HepG2 (cell line): Measurements from ENCODE around the gene PIP5KL1. TPM values are rescaled to one million over a fixed set of nuclear protein-coding genes. Genes with fewer than 3 reads are reported as not detected.
A peak's percentile ranks its signal among the peaks of the same experiment; 100 is the strongest.

Source experiments
- ARNT2 ChIP-seq: sonication (generic); formaldehyde crosslinking; IDR thresholded peaks from 2 replicates; pipeline ENCODE4 v1.8.0; 2022; ENCODE audit warnings: mild to moderate bottlenecking, low read depth, missing genetic modification reagents, moderate library complexity
- BCLAF1 ChIP-seq: fragments of 450-650 bp; IDR thresholded peaks from 2 replicates; pipeline ENCODE4 v1.6.1; 2017; ENCODE audit warnings: mild to moderate bottlenecking
- CSRNP2 ChIP-seq: sonication (generic); formaldehyde crosslinking; conservative IDR thresholded peaks from 2 replicates; pipeline ENCODE4 v1.8.0; 2022; ENCODE audit warnings: low read depth, missing genetic modification reagents
- FLYWCH1 ChIP-seq: sonication (generic); formaldehyde crosslinking; IDR thresholded peaks from 2 replicates; pipeline ENCODE4 v1.8.1; 2023; ENCODE audit warnings: mild to moderate bottlenecking, missing genetic modification reagents
- FOXC1 ChIP-seq: sonication (generic); formaldehyde crosslinking; IDR thresholded peaks from 2 replicates; pipeline ENCODE4 v1.8.0; 2022; ENCODE audit warnings: mild to moderate bottlenecking, missing genetic modification reagents, borderline replicate concordance
- HIC2 ChIP-seq: sonication (generic); formaldehyde crosslinking; IDR thresholded peaks from 2 replicates; pipeline ENCODE4 v1.9.0; 2022; ENCODE audit warnings: low read depth, missing genetic modification reagents
- KAT8 ChIP-seq: IDR thresholded peaks from 2 replicates; pipeline ENCODE4 v1.6.1; 2016; ENCODE audit warnings: missing genetic modification reagents, missing compliant biosample characterization
- RXRA ChIP-seq: sonication (generic); formaldehyde crosslinking; IDR thresholded peaks from 2 replicates; pipeline ENCODE4 v1.5.1; 2020; ENCODE audit warnings: missing genetic modification reagents
- SALL1 ChIP-seq: sonication (generic); formaldehyde crosslinking; IDR thresholded peaks from 2 replicates; pipeline ENCODE4 v1.8.0; 2022; ENCODE audit warnings: mild to moderate bottlenecking, missing genetic modification reagents
- SOX6 ChIP-seq, 2 experiments: fragments of 450-650 bp in 1 of 2; sonication (generic) in 1 of 2; formaldehyde crosslinking in 1 of 2; IDR thresholded peaks; 2 replicates each; pipeline versions ENCODE4 v1.4.0 to v1.6.1; 2017 to 2020; ENCODE audit warnings: antibody characterized with exemption in 1 of 2, mild to moderate bottlenecking in 1 of 2, missing genetic modification reagents in 1 of 2
- STAG1 ChIP-seq: sonication (generic); formaldehyde crosslinking; IDR thresholded peaks from 2 replicates; pipeline ENCODE4 v1.4.0; 2020; ENCODE audit warnings: missing genetic modification reagents
- THAP11 ChIP-seq: IDR thresholded peaks from 2 replicates; pipeline ENCODE4 v1.6.1; 2016; ENCODE audit warnings: missing biosample characterization, missing genetic modification reagents
- ZBTB46 ChIP-seq: sonication (generic); formaldehyde crosslinking; IDR thresholded peaks from 2 replicates; pipeline ENCODE4 v1.4.0; 2020; ENCODE audit warnings: mild to moderate bottlenecking, missing genetic modification reagents, borderline replicate concordance
- ZNF121 ChIP-seq: sonication (generic); formaldehyde crosslinking; IDR thresholded peaks from 2 replicates; pipeline ENCODE4 v1.5.0; 2020; ENCODE audit warnings: mild to moderate bottlenecking, missing genetic modification reagents
- ZNF235 ChIP-seq: sonication (generic); formaldehyde crosslinking; IDR thresholded peaks from 2 replicates; pipeline ENCODE4 v1.8.1; 2023; ENCODE audit warnings: mild to moderate bottlenecking, missing genetic modification reagents, borderline replicate concordance
- ZNF263 ChIP-seq: sonication (generic); formaldehyde crosslinking; IDR thresholded peaks from 2 replicates; pipeline ENCODE4 v1.4.0; 2020; ENCODE audit warnings: missing genetic modification reagents
- ZNF800 ChIP-seq: sonication (generic); formaldehyde crosslinking; IDR thresholded peaks from 2 replicates; pipeline ENCODE4 v1.4.0; 2020; ENCODE audit warnings: missing genetic modification reagents
- ZSCAN30 ChIP-seq: sonication (generic); formaldehyde crosslinking; IDR thresholded peaks from 2 replicates; pipeline ENCODE4 v1.5.0; 2020; ENCODE audit warnings: mild to moderate bottlenecking, missing genetic modification reagents
- polyA plus RNA-seq, 8 experiments: library from polyadenylated mRNA; depleted of rRNA in 3 of 8; stranded (reverse) in 7 of 8; unstranded in 1 of 8; fragments of >200 nt; fragmentation: Illumina TruSeq in 4 of 8; extraction: Trizol in 4 of 8; gene quantifications; 2 replicates each; pipeline versions ENCODE4 v1.2.1 to v1.2.3, GENCODE V29; 2011 to 2016; ENCODE audit warnings: low read depth in 4 of 8, missing spikeins in 1 of 8, mixed read lengths in 1 of 8; ENCODE audit not compliant: insufficient read depth in 1 of 8
- total RNA-seq, 5 experiments: library from RNA; depleted of rRNA; stranded (reverse); fragments of >200 nt; fragmentation: Illumina TruSeq; extraction: Trizol; gene quantifications; 2 replicates each; pipeline ENCODE4 v1.2.3, GENCODE V29; 2016; ENCODE audit warnings: low read depth in 1 of 5

The PIP5KL1 gene
- total and polyA plus RNA-seq, 2 of the 13 experiments (the other 11 are each of a cell fraction or from before 2014, with no cell fraction given) = 0.20 to 0.49 TPM

GRCh38 chr9:127918183-127919107, 12.1 kb downstream of the PIP5KL1 start (continued):
- TF ChIP-seq ARNT2 (CRISPR knock-in tag) (no peak), FOXC1 (peak; percentile 54; the same call in 1 of the 2 replicates), THAP11 (CRISPR knock-in tag) (peak; percentile 19; the same call in 1 of the 2 replicates), ZNF800 (CRISPR knock-in tag) (no peak), SALL1 (peak; percentile 42; the same call in 1 of the 2 replicates), ZNF235 (CRISPR knock-in tag) (no peak), RXRA (no peak), STAG1 (CRISPR knock-in tag) (peak; percentile 60), ZNF263 (peak; percentile 69), ZSCAN30 (CRISPR knock-in tag) (no peak), HIC2 (CRISPR knock-in tag) (0 out of 2 replicates have a peak, but pooled peaks have one; percentile 27), FLYWCH1 (CRISPR knock-in tag) (no peak), CSRNP2 (CRISPR knock-in tag) (no peak), SOX6 (IDR thresholded peaks at IDR 0.05) (no peak), SOX6 (CRISPR knock-in tag; IDR thresholded peaks at IDR 0.05) (peak; percentile 42; the same call in 1 of the 2 replicates), BCLAF1 (no peak), ZBTB46 (CRISPR knock-in tag) (no peak), ZNF121 (CRISPR knock-in tag) (no peak), KAT8 (CRISPR knock-in tag) (0 out of 2 replicates have a peak, but pooled peaks have one; percentile 18)
